Measurements from ENCODE around the gene LRRC59. TPM values are rescaled to one million over a fixed set of nuclear protein-coding genes. Genes with fewer than 3 reads are reported as not detected.

LRRC59 gene
- total RNA-seq, 1 experiment from 2014 or later, result 306 TPM

DNA sequence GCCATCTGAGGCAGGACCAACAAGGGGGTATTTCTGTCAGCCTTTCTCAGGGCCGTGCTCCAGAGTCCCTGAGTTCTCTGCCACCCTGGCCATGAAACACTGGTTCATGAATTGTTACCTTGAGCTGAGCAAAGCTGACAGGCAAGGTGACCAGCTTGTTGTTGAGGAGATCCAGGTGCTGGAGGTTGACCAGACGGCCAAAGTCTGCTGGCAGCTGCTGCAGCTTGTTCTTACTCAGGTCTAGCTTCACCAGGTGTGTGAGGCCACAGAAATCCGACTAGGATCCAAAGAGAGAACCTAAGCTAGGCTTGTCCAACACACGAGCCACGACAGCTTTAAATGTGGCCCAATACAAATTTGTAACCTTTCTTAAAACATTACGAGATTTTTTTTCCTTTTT lies 4.7 kb downstream of the LRRC59 start:
- intact Hi-C loops (cut with micrococcal nuclease), result no loop called here
- H3K4me1 Mint-ChIP-seq (ENCODE audit: insufficient read depth, unreplicated experiment), result peaks cover 16% of the 10 kb centered on the region
- ChIA-PET CTCF (interaction anchor here (1.0 kb wide), 1 partner anchor 30 kb away, joined by 4 read pairs; no protein-coding TSS in a partner anchor), POLR2A (interaction anchor here (0.8 to 1.0 kb wide), 2 partner anchors 21 to 29 kb away, joined by 3 read pairs; no protein-coding TSS in a partner anchor)
- TF ChIP-seq CTCF (IDR thresholded peaks at IDR 0.05; ENCODE audit: unreplicated experiment), result no peak
- no TSS peak for BruUV-seq (replicated peaks)
- peaks cover 78% of the 10 kb centered on the region for H3K36me3 Mint-ChIP-seq (ENCODE audit: insufficient read depth, unreplicated experiment)
- no peak overlapping the region for H3K4me3 Mint-ChIP-seq (ENCODE audit: unreplicated experiment)
- no peaks in the 10 kb centered on the region for H3K27me3 Mint-ChIP-seq (ENCODE audit: insufficient read depth, unreplicated experiment)
- H3K9me3 Mint-ChIP-seq (ENCODE audit: unreplicated experiment), result no peaks in the 10 kb centered on the region
- no peak overlapping the region for H3K27ac Mint-ChIP-seq (ENCODE audit: low read depth, unreplicated experiment)
- DNase-seq (ENCODE audit: unreplicated experiment), result no peak

- POLR2A ChIA-PET, result interaction anchor here (0.7 to 1.8 kb wide), 7 partner anchors 8 to 94 kb away, joined by 3 to 5 read pairs (median 4); partner anchors contain the start of genes EME1, LRRC59 and MRPL27
Measured at GRCh38 chr17:50389534-50389933, 7.8 kb downstream of the LRRC59 start.

DNA sequence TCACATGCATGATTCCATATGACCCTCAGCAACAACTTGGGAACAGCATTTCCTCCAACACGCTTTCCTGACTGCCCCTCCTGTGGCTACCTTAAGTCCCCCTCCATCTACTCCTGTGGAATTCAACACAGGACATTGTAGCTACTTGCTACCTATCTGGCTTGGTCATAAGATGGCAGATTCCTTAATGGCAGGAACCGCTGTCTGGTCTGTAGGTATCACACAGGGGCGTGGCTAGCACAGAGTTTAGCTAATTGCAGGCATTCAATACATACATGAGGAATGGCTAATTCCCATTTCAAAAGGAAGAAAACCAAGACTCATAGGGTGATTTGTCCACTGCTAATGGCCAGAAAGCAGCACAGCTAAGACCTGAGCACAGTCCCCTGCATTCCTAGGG lies 8.6 kb downstream of the LRRC59 start:
- CTCF ChIA-PET, result interaction anchor here (1.2 kb wide), 1 partner anchor 8 kb away, joined by 4 read pairs; the partner anchor contains the start of gene LRRC59

More at GRCh38 chr17:50389534-50389933, 7.8 kb downstream of the LRRC59 start:
- no TSS peak for BruUV-seq (replicated peaks)
- no peaks in the 10 kb centered on the region for H3K4me1 Mint-ChIP-seq (ENCODE audit: insufficient read depth, unreplicated experiment)
- H3K9me3 Mint-ChIP-seq (ENCODE audit: unreplicated experiment), result no peaks in the 10 kb centered on the region
- peaks cover 98% of the 10 kb centered on the region for H3K36me3 Mint-ChIP-seq (ENCODE audit: insufficient read depth, unreplicated experiment)
- H3K27me3 Mint-ChIP-seq (ENCODE audit: insufficient read depth, unreplicated experiment), result no peaks in the 10 kb centered on the region
- intact Hi-C loops (cut with micrococcal nuclease), result no loop called here
- H3K27ac Mint-ChIP-seq (ENCODE audit: low read depth, unreplicated experiment), result no peak overlapping the region
- H3K4me3 Mint-ChIP-seq (ENCODE audit: unreplicated experiment), result no peak overlapping the region
- DNase-seq (ENCODE audit: unreplicated experiment), result no peak
- TF ChIP-seq CTCF (IDR thresholded peaks at IDR 0.05; ENCODE audit: unreplicated experiment), result no peak
- CTCF ChIA-PET, result interaction anchor here (1.0 to 1.2 kb wide), 2 partner anchors 8 to 19 kb away, joined by 4 read pairs; partner anchors contain the start of gene LRRC59

GRCh38 chr17:50386510-50386909 lies 10.8 kb downstream of the LRRC59 start:
- intact Hi-C loops (cut with micrococcal nuclease), result no loop called here
- peaks cover 5% of the 10 kb centered on the region for H3K4me1 Mint-ChIP-seq (ENCODE audit: insufficient read depth, unreplicated experiment)
- no peak for TF ChIP-seq CTCF (IDR thresholded peaks at IDR 0.05; ENCODE audit: unreplicated experiment)
- ChIA-PET POLR2A (interaction anchor here (1.1 to 3.9 kb wide), 2 partner anchors 10 to 41 kb away, joined by 4 to 22 read pairs; partner anchors contain the start of gene LRRC59), CTCF (interaction anchor here (1.3 to 2.2 kb wide), 2 partner anchors 10 to 11 kb away, joined by 4 to 6 read pairs; partner anchors contain the start of gene LRRC59)
- no peak overlapping the region for H3K27ac Mint-ChIP-seq (ENCODE audit: low read depth, unreplicated experiment)
- H3K27me3 Mint-ChIP-seq (ENCODE audit: insufficient read depth, unreplicated experiment), result no peaks in the 10 kb centered on the region
- no TSS peak for BruUV-seq (replicated peaks)
- H3K36me3 Mint-ChIP-seq (ENCODE audit: insufficient read depth, unreplicated experiment), result peaks cover 98% of the 10 kb centered on the region
- no peaks in the 10 kb centered on the region for H3K9me3 Mint-ChIP-seq (ENCODE audit: unreplicated experiment)
- DNase-seq (ENCODE audit: unreplicated experiment), result no peak
- no peak overlapping the region for H3K4me3 Mint-ChIP-seq (ENCODE audit: unreplicated experiment)

More for the DNA sequence above, 8.6 kb downstream of the LRRC59 start:
- POLR2A ChIA-PET, result interaction anchor here (0.9 to 1.7 kb wide), 3 partner anchors 9 to 95 kb away, joined by 3 to 5 read pairs (median 4); partner anchors contain the start of genes EME1, LRRC59 and MRPL27
- no peaks in the 10 kb centered on the region for H3K9me3 Mint-ChIP-seq (ENCODE audit: unreplicated experiment)
- H3K36me3 Mint-ChIP-seq (ENCODE audit: insufficient read depth, unreplicated experiment), result peaks cover 98% of the 10 kb centered on the region
- DNase-seq (ENCODE audit: unreplicated experiment), result no peak
- H3K27ac Mint-ChIP-seq (ENCODE audit: low read depth, unreplicated experiment), result no peak overlapping the region
- TF ChIP-seq CTCF (IDR thresholded peaks at IDR 0.05; ENCODE audit: unreplicated experiment), result no peak
- no peak overlapping the region for H3K4me3 Mint-ChIP-seq (ENCODE audit: unreplicated experiment)
- H3K4me1 Mint-ChIP-seq (ENCODE audit: insufficient read depth, unreplicated experiment), result no peaks in the 10 kb centered on the region
- BruUV-seq (replicated peaks), result no TSS peak
- intact Hi-C loops (cut with micrococcal nuclease), result no loop called here
- H3K27me3 Mint-ChIP-seq (ENCODE audit: insufficient read depth, unreplicated experiment), result no peaks in the 10 kb centered on the region
